ENCODE results near the gene PLTP. TPM values are rescaled to one million over a fixed set of nuclear protein-coding genes. Genes with fewer than 3 reads are reported as not detected.
A peak's percentile ranks its signal among the peaks of the same experiment; 100 is the strongest.
"Not testable (repeated sequence)": the region's sequence is repeated elsewhere in the genome, so short reads cannot be mapped to it uniquely, and the experiment has no call there.

The PLTP gene
- total RNA-seq = 51.5 TPM
- polyA plus RNA-seq = 221 TPM

DNA sequence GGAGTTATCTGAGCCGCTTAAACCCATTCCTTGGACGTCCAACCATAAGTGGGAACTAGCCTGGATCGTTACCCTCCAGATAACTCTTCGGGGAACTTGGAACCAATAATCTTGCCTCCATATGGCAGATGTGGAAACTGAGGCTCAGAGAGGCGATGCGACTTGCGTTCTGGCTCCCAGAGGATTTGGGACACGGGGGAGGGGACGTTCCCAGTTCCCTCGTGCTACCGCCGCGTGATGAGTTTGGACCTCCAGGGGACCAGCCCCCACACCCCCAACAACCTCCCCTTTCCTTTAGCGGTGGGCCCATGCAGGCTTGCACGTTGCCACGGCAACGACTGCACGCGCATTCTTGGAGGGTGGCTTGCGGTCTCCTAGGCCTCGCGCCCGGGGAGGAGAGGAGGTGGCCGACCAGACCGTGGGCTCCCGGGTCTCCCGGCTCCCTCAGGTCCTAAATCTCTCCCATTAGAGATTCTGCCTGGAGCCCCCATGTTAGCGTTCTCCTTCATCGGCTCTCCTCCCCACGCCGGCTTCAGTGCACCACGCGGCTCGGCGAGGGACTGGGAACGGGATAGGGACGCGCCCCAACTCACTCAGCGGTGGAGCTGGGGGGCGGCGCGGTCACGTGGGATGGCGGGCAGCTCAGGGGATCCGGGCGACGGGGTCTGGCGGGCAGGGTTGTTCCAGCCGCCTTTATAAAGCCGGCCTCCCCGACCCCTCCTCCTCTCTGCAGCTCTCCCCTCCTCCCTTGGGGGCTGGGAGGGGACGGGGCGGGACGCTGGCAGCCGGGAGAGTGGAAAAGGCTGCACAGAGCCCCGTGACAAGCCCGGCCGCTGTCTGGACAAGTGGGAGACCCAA lies at the start of gene PLTP:
PLTP (minus strand) TSS at position 670 of the 858 bp plus-strand sequence. CDS start 703 bp downstream, outside the sequence.
- no peaks in the 10 kb centered on the region for H3K36me3 ChIP-seq (ENCODE audit: insufficient read depth)
- no peaks in the 10 kb centered on the region for H3K4me1 ChIP-seq (ENCODE audit: insufficient read depth)
- H3K4me3 ChIP-seq (ENCODE audit: low read depth, low read length) = peak within 1 kb of the TSS; percentile 41
- no peak for DNase-seq (ENCODE audit: extremely low spot score)
- WGBS = under 1% methylated on average over 58 of the region's 58 CpGs
- peak within 1 kb of the TSS; percentile 79 for H3K27ac ChIP-seq (ENCODE audit: low read depth)

- no peak for DNase-seq (ENCODE audit: extremely low spot score)
- Histone ChIP-seq H3K4me3 (ENCODE audit: low read depth, low read length) (no peak overlapping the region), H3K36me3 (ENCODE audit: insufficient read depth) (peaks cover 13% of the 10 kb centered on the region), H3K4me1 (ENCODE audit: insufficient read depth) (no peaks in the 10 kb centered on the region), H3K27ac (ENCODE audit: low read depth) (no peak overlapping the region)
- WGBS = 96% methylated on average over 14 of the region's 14 CpGs
These were observed 48.1 kb upstream of the PLTP start for GRCh38 chr20:45959956-45960630.

- no peak for DNase-seq (ENCODE audit: extremely low spot score)
- peaks cover 13% of the 10 kb centered on the region for H3K36me3 ChIP-seq (ENCODE audit: insufficient read depth)
These were observed 47.2 kb upstream of the PLTP start for GRCh38 chr20:45959126-45959525.

DNA sequence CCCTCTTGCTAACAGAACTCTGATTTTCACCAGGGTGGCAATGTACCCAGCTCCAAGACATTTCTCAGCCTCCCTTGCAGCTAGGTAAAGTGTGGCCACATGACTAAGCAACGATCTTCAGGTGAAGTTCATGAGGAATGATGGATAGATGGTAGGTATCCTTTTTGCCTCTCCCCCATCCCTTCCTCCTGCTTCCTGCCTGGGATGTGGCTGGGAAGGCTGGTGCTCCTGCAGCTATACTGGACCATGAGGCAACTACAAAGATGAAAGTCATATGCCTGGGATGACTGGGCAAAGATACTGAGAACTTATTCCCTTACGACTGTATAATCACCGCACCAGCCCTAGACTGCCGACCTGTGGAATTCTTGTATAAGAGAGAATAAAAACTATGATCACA lies 46.6 kb upstream of the PLTP start:
- H3K27ac ChIP-seq (ENCODE audit: low read depth) = no peak overlapping the region
- no peak overlapping the region for H3K4me3 ChIP-seq (ENCODE audit: low read depth, low read length)
- no peaks in the 10 kb centered on the region for H3K4me1 ChIP-seq (ENCODE audit: insufficient read depth)
- WGBS = 94% methylated on average over 4 of the region's 4 CpGs
- no peak for DNase-seq (ENCODE audit: extremely low spot score)
- H3K36me3 ChIP-seq (ENCODE audit: insufficient read depth) = peaks cover 13% of the 10 kb centered on the region

More at GRCh38 chr20:45959126-45959525, 47.2 kb upstream of the PLTP start:
- WGBS = 92% methylated on average over 16 of the region's 16 CpGs
- Histone ChIP-seq H3K4me3 (ENCODE audit: low read depth, low read length) (no peak overlapping the region), H3K4me1 (ENCODE audit: insufficient read depth) (no peaks in the 10 kb centered on the region), H3K27ac (ENCODE audit: low read depth) (no peak overlapping the region)

DNA sequence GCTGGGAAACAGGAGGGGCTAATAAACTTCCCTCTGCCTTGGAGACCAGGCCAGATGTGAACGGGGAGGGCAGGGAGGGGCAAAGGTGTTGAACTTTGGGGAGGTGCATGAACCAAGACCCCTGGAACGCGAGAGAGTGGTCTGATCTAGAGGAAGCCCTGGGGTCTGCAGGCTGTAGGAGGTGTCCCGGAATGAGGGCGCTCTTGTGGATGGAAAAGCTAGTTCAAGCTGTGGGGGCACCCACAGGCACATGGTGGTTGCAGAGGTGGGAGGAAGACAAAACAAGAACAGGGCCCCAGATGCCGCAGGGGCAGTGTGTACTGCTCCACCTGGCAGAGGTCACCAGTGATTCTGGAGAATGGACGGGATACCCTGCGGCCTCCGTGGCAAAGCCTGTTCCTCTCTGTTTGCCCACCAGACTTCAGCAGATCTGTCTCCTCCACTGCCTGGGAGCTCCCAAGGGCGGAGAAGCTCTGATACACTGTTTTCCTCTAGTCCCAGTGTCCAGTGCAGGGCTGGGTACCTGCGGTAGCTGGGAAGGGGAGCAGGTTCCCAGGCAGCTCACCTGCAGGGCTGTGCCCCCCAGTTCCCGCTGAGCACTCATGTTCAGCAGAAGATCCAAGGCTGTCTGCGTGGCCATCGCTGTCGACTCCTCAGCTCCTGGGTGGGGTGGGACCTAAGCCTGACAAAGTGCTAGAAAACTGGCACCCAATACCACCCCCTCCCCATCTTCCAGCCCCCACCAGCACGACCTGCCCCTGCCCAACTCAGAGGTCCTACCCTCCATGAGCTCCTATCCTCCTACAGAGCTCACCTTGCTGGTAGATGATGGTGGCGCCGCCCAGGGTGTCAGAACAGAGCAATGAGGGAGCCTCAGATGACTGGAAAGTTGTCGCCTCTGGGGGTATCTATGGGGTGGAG lies 45.3 kb upstream of the PLTP start:
- DNase-seq (ENCODE audit: extremely low spot score) = no peak
- WGBS = 82% methylated on average over 19 of the region's 19 CpGs
- no peak overlapping the region for H3K27ac ChIP-seq (ENCODE audit: low read depth)
- H3K4me3 ChIP-seq (ENCODE audit: low read depth, low read length) = no peak overlapping the region
- H3K4me1 ChIP-seq (ENCODE audit: insufficient read depth) = no peaks in the 10 kb centered on the region
- H3K36me3 ChIP-seq (ENCODE audit: insufficient read depth) = peaks cover 13% of the 10 kb centered on the region

GRCh38 chr20:45956326-45956725 lies 44.4 kb upstream of the PLTP start:
- not testable (repeated sequence) for H3K4me3 ChIP-seq (ENCODE audit: low read depth, low read length); H3K4me1 ChIP-seq (ENCODE audit: insufficient read depth); DNase-seq (ENCODE audit: extremely low spot score); H3K27ac ChIP-seq (ENCODE audit: low read depth)
- WGBS = 90% methylated on average over 10 of the region's 10 CpGs
- H3K36me3 ChIP-seq (ENCODE audit: insufficient read depth) = peaks cover 18% of the 10 kb centered on the region

DNA sequence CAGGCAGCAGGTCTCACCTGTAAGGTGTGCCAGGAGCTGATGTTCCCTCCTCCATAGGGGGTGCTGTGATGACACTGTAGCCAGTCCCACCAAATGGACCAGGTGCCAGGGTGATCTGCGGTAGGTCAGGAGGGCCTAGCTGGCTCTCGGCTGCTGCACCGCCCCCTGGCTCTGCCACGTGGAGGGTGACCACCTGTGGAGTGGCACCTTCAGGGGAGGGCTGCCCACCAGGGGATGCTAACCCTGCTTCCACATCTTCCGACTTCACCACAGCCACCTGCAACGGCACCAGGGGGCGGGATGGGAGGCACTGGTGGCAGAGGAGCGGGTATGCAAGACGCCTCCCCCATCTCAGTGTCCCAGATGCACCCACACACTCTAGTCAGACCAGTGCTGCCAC lies 41.7 kb upstream of the PLTP start:
- DNase-seq (ENCODE audit: extremely low spot score) = no peak
- 89% methylated on average over 9 of the region's 9 CpGs for WGBS
- peaks cover 11% of the 10 kb centered on the region for H3K36me3 ChIP-seq (ENCODE audit: insufficient read depth)

DNA sequence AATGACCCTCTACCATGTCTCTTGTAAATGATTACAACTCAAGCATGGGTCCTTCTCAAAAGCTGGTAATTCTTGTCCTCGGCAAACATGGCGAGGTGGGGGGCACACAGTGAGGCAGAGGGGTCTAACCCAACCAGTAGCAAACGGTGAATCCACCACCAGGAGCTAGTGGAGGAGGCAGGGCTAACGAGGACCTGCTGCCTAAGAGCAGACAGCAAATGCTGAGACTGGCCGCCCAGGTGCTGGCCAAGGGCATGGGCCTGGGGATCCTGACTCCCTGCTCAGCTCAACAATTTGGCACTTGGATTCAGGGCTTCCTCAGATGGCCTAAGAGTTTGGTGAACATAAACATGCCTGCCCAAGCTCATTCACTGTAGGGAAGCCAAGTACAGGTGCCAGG lies 40.9 kb upstream of the PLTP start:
- WGBS = 95% methylated on average over 5 of the region's 5 CpGs

More for the DNA sequence above, 41.7 kb upstream of the PLTP start:
- no peaks in the 10 kb centered on the region for H3K4me1 ChIP-seq (ENCODE audit: insufficient read depth)
- no peak overlapping the region for H3K4me3 ChIP-seq (ENCODE audit: low read depth, low read length)
- no peak overlapping the region for H3K27ac ChIP-seq (ENCODE audit: low read depth)

DNA sequence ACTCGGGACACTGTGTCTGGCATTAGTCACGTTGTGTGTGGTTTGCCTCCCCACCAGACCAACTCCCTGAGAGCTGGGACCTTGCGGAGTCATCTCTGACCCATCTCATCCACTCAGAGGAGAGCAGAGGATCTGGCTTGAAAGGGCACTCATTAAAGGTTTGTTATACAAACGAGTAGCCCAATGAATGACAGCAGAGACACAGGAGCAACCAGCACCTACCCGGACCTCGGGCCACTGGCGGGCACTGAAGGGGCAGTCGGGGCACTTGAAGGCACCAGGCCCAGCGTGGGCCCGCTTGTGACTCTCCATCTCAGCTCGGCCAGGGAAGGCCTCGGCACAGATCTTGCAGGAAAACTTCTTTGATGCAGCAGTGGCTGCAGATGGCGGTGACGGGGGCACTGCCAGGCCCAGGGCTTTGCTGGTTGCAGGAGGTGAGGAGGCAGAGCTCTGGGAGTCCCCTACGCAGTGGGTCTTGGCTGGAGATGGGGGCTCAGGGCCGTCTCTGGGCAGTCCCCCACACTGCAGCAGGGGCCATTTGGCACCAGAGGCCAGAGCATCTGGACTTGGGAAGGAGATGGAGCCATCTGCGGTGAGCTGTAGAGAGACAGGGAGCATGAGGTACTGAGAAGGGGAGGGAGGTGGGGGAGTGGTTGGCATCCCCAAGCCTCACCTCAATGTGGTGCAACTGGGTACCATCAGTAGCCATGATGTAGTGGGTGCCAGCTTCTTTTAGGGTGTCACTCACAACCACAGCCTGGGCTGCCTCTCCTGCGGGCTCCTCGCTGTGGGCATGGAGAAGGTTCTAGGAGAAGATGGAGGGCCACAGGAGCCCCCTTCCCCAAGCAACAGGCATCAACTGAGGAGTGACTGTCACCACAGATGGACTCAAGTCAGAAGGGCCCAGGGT lies 40.2 kb upstream of the PLTP start:
- WGBS = 91% methylated on average over 19 of the region's 19 CpGs
- H3K4me1 ChIP-seq (ENCODE audit: insufficient read depth) = no peaks in the 10 kb centered on the region
- DNase-seq (ENCODE audit: extremely low spot score) = no peak
- H3K27ac ChIP-seq (ENCODE audit: low read depth) = no peak overlapping the region
- H3K4me3 ChIP-seq (ENCODE audit: low read depth, low read length) = no peak overlapping the region
- peaks cover 8% of the 10 kb centered on the region for H3K36me3 ChIP-seq (ENCODE audit: insufficient read depth)

More for the DNA sequence above, 40.9 kb upstream of the PLTP start:
- no peak overlapping the region for H3K4me3 ChIP-seq (ENCODE audit: low read depth, low read length)
- no peaks in the 10 kb centered on the region for H3K4me1 ChIP-seq (ENCODE audit: insufficient read depth)
- H3K36me3 ChIP-seq (ENCODE audit: insufficient read depth) = peaks cover 11% of the 10 kb centered on the region
- no peak overlapping the region for H3K27ac ChIP-seq (ENCODE audit: low read depth)
- no peak for DNase-seq (ENCODE audit: extremely low spot score)

DNA sequence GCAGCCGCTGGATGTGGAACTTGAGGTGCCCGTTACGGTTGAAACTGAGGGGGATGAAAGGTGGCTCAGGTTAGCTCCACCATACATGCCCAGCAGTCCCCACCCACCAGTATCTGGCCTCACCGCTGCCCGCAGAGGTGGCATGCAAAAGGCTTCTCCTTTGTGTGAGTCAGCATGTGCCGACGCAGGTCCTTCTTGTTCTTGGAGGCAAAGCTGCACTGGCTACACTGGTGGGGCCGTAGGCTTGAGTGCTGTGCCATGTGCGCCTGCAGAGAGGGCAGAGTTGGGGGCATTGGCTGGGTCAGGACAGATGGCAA lies 38.3 kb upstream of the PLTP start:
- H3K27ac ChIP-seq (ENCODE audit: low read depth) = no peak overlapping the region
- no peak for DNase-seq (ENCODE audit: extremely low spot score)
- WGBS = 89% methylated on average over 9 of the region's 9 CpGs
- no peaks in the 10 kb centered on the region for H3K4me1 ChIP-seq (ENCODE audit: insufficient read depth)
- H3K36me3 ChIP-seq (ENCODE audit: insufficient read depth) = peaks cover 7% of the 10 kb centered on the region
- no peak overlapping the region for H3K4me3 ChIP-seq (ENCODE audit: low read depth, low read length)

- no peak overlapping the region for H3K27ac ChIP-seq (ENCODE audit: low read depth)
- WGBS = 78% methylated on average over 13 of the region's 13 CpGs
- H3K36me3 ChIP-seq (ENCODE audit: insufficient read depth) = peaks cover 9% of the 10 kb centered on the region
- H3K4me1 ChIP-seq (ENCODE audit: insufficient read depth) = no peaks in the 10 kb centered on the region
- DNase-seq (ENCODE audit: extremely low spot score) = no peak
- H3K4me3 ChIP-seq (ENCODE audit: low read depth, low read length) = no peak overlapping the region
These were observed 37.8 kb upstream of the PLTP start for GRCh38 chr20:45949542-45950329.
